Cardiac muscle cell (in vitro differentiated cells and primary cell): ENCODE data around the gene LAMTOR4. TPM values are rescaled to one million over a fixed set of nuclear protein-coding genes. Genes with fewer than 3 reads are reported as not detected.

Experiments used
- DNase-seq, 2 donors: peaks; one replicate each; pipeline versions ENCODE4 v3.0.0 to v3.0.0-alpha.2; 2010 to 2017; ENCODE audit warnings: low read depth in 1 of 2, low spot score in 1 of 2
- H3K27ac ChIP-seq: fragments of 200-600 bp; sonication (generic); 2 replicates; pipeline ENCODE4 v1.5.1; 2016
- H3K27me3 ChIP-seq: fragments of 200-600 bp; sonication (generic); 2 replicates; pipeline ENCODE4 v1.6.0; 2016; ENCODE audit warnings: control low read depth
- H3K36me3 ChIP-seq: fragments of 200-600 bp; sonication (generic); 2 replicates; pipeline ENCODE4 v1.5.1; 2016; ENCODE audit warnings: control low read depth
- H3K4me1 ChIP-seq: fragments of 200-600 bp; sonication (generic); 2 replicates; pipeline ENCODE4 v1.8.1; 2017; ENCODE audit warnings: low read depth, mild to moderate bottlenecking, mixed run types
- H3K4me3 ChIP-seq: fragments of 200-600 bp; sonication (generic); 2 replicates; pipeline ENCODE4 v1.5.1; 2016; ENCODE audit warnings: mild to moderate bottlenecking
- H3K9me3 ChIP-seq: fragments of 200-600 bp; sonication (generic); 2 replicates; pipeline ENCODE4 v1.5.1; 2017; ENCODE audit warnings: low read depth, mild to moderate bottlenecking, control low read depth
- CTCF ChIP-seq: IDR thresholded peaks from 2 replicates; pipeline ENCODE4 v1.5.1; 2012; ENCODE audit warnings: low read depth, mild to moderate bottlenecking, low read length
- polyA plus RNA-seq: library from polyadenylated mRNA; unstranded; fragments of >200 nt; fragmentation: Nextera tagmentation; extraction: Ambion mirVana; gene quantifications from 2 replicates; pipeline ENCODE4 v1.2.1, GENCODE V29; 2016
- total RNA-seq: library from RNA; depleted of rRNA; stranded (reverse); fragments of >200 nt; gene quantifications from 2 replicates; pipeline ENCODE4 v1.2.3, GENCODE V29; 2016

The LAMTOR4 gene
- total and polyA plus RNA-seq, 2 experiments from 2014 or later: 199 to 280 TPM

DNA sequence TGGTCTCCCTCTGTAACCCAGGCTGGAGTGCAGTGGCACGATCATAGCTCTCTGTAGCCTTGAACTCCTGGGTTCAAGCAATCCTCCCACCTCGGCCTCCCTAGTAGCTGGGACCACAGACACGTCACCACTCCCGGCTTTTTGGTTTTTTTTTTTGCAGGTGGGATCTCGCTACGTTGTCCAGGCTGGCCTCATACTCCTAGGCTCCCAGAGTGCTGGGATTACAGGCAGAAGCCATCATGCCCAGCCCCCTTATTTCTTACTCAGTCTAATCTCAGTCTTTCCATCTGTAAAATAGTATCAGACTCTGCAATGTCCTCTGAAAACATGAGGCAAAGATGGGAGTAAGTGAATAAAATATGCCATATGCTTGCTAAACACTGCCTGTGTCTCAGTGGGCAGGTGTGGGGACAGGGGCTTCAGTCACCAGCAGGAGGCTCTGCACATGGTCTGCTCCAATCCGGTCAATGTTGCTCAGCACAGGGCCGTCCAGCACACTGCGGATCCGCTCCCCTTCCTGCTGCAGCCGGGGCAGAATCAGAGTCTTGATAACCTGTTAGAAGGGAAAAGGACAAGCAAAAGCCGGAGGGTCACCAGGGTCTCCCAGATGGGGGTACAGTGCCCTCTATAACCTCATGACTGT, 39.1 kb upstream of the LAMTOR4 start:
- H3K4me1 ChIP-seq: no peaks in the 10 kb centered on the region
- DNase-seq: no peak
- TF ChIP-seq CTCF: no peak
- H3K27ac ChIP-seq: no peak overlapping the region
- H3K4me3 ChIP-seq: no peak overlapping the region
- H3K27me3 ChIP-seq: no peaks in the 10 kb centered on the region
- H3K36me3 ChIP-seq: peaks cover 33% of the 10 kb centered on the region
- no peaks in the 10 kb centered on the region for H3K9me3 ChIP-seq

- Histone ChIP-seq H3K36me3 (peaks cover 32% of the 10 kb centered on the region), H3K27me3 (no peaks in the 10 kb centered on the region), H3K4me1 (no peaks in the 10 kb centered on the region), H3K27ac (no peak overlapping the region), H3K9me3 (no peaks in the 10 kb centered on the region), H3K4me3 (no peak overlapping the region)
- DNase-seq: no peak
- no peak for TF ChIP-seq CTCF
Observed at GRCh38 chr7:100111156-100111555, 37.6 kb upstream of the LAMTOR4 start.

- no peak for DNase-seq
- no peaks in the 10 kb centered on the region for H3K27me3 ChIP-seq
- H3K36me3 ChIP-seq: peaks cover 27% of the 10 kb centered on the region
- H3K4me3 ChIP-seq: no peak overlapping the region
- no peak for TF ChIP-seq CTCF
- H3K9me3 ChIP-seq: no peaks in the 10 kb centered on the region
- H3K4me1 ChIP-seq: no peaks in the 10 kb centered on the region
- H3K27ac ChIP-seq: no peak overlapping the region
Observed at GRCh38 chr7:100111914-100112313, 36.8 kb upstream of the LAMTOR4 start.

GRCh38 chr7:100115026-100115425, 33.7 kb upstream of the LAMTOR4 start:
- H3K36me3 ChIP-seq: peaks cover 17% of the 10 kb centered on the region
- H3K4me3 ChIP-seq: no peak overlapping the region
- H3K27me3 ChIP-seq: no peaks in the 10 kb centered on the region
- H3K27ac ChIP-seq: no peak overlapping the region
- TF ChIP-seq CTCF: no peak
- no peaks in the 10 kb centered on the region for H3K9me3 ChIP-seq
- H3K4me1 ChIP-seq: peaks cover under 1% of the 10 kb centered on the region
- DNase-seq: no peak

GRCh38 chr7:100118388-100119071, 30.2 kb upstream of the LAMTOR4 start:
- Histone ChIP-seq H3K27ac (peak overlapping the region; percentile 95), H3K4me1 (peaks cover 8% of the 10 kb centered on the region), H3K9me3 (no peaks in the 10 kb centered on the region), H3K36me3 (no peaks in the 10 kb centered on the region), H3K27me3 (no peaks in the 10 kb centered on the region), H3K4me3 (peak overlapping the region; percentile 88)
- TF ChIP-seq CTCF: no peak
- no peak for DNase-seq
